PC-3 (cell line): ENCODE measurements around the gene N4BP3.

ENCODE experiments used
- EZH2phosphoT487 ChIP-seq: fragments of 300-600 bp; sonication (generic); IDR thresholded peaks from 2 replicates; pipeline ENCODE4 v1.6.1; 2018; ENCODE audit warnings: mild to moderate bottlenecking, antibody characterized with exemption, low read length, borderline replicate concordance
- TF ChIP-seq, protein P1 (sequence below): fragments of 300-600 bp; sonication (generic); conservative IDR thresholded peaks from 2 replicates; pipeline ENCODE4 v1.5.1; 2017; ENCODE audit warnings: antibody characterized with exemption, low read depth, mild to moderate bottlenecking, low read length

DNA sequence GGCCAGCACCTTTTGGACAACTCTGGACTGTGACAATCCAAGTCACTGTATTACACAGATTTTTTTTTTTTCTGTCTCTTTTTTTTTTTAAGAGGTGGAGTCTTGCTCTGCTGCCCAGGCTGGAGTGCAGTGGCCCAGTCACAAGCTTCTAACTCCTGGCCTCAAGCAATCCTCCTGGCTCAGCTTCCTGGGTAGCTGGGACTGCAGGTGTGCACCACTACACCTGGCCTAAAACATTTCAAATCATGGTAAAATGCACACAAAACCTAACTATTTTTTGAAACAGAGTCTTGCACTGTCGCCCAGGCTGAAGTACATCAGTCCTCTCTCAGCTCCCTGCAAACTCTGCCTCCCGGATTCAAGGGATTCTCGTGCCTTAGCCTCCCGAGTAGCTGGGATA, 7.2 kb upstream of the N4BP3 start:
- TF ChIP-seq, protein P1, sequence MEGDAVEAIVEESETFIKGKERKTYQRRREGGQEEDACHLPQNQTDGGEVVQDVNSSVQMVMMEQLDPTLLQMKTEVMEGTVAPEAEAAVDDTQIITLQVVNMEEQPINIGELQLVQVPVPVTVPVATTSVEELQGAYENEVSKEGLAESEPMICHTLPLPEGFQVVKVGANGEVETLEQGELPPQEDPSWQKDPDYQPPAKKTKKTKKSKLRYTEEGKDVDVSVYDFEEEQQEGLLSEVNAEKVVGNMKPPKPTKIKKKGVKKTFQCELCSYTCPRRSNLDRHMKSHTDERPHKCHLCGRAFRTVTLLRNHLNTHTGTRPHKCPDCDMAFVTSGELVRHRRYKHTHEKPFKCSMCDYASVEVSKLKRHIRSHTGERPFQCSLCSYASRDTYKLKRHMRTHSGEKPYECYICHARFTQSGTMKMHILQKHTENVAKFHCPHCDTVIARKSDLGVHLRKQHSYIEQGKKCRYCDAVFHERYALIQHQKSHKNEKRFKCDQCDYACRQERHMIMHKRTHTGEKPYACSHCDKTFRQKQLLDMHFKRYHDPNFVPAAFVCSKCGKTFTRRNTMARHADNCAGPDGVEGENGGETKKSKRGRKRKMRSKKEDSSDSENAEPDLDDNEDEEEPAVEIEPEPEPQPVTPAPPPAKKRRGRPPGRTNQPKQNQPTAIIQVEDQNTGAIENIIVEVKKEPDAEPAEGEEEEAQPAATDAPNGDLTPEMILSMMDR: no peak
- TF ChIP-seq EZH2phosphoT487: no peak
